CD14-positive monocyte (primary cell): ENCODE measurements around the gene CFAP299. TPM values are rescaled to one million over a fixed set of nuclear protein-coding genes. Genes with fewer than 3 reads are reported as not detected.

Experiments used
- DNase-seq, 3 donors: peaks; one replicate each; pipeline ENCODE4 v3.0.0-alpha.2; 2011 to 2022
- H2AFZ ChIP-seq: 2 replicates; pipeline ENCODE4 v1.6.0; 2012; ENCODE audit warnings: mild to moderate bottlenecking, low read depth, low read length, inconsistent platforms; ENCODE audit not compliant: insufficient read depth, poor library complexity, severe bottlenecking
- H3K27ac ChIP-seq, 2 donors: 1 replicate in 1 of 2; 2 replicates in 1 of 2; pipeline ENCODE4 v1.5.1; 2012 to 2013; ENCODE audit warnings: low read length in 2 of 2, control low read depth in 1 of 2, inconsistent platforms in 1 of 2, low read depth in 1 of 2, mild to moderate bottlenecking in 1 of 2
- H3K27me3 ChIP-seq, 2 donors: one replicate each; pipeline versions ENCODE4 v1.6.0 to v1.6.1; 2011 to 2013; ENCODE audit warnings: low read length in 2 of 2; ENCODE audit not compliant: control insufficient read depth in 2 of 2, insufficient read depth in 2 of 2
- H3K36me3 ChIP-seq, 2 donors: replicated peaks in 1 of 2; 1 replicate in 1 of 2; 2 replicates in 1 of 2; pipeline versions ENCODE4 v1.5.1 to v1.6.1; 2012 to 2013; ENCODE audit warnings: low read length in 2 of 2, control low read depth in 1 of 2, inconsistent platforms in 1 of 2, mild to moderate bottlenecking in 1 of 2; ENCODE audit not compliant: insufficient read depth in 2 of 2, control insufficient read depth in 1 of 2
- H3K4me1 ChIP-seq, 2 donors: 1 replicate in 1 of 2; 2 replicates in 1 of 2; pipeline versions ENCODE4 v1.5.1 to v1.6.1; 2012 to 2013; ENCODE audit warnings: low read length in 2 of 2, control low read depth in 1 of 2, inconsistent platforms in 1 of 2, mild to moderate bottlenecking in 1 of 2, moderate library complexity in 1 of 2; ENCODE audit not compliant: insufficient read depth in 2 of 2, control insufficient read depth in 1 of 2
- H3K4me2 ChIP-seq: replicated peaks from 2 replicates; pipeline ENCODE3; 2012; ENCODE audit warnings: low read length, moderate library complexity, mild to moderate bottlenecking; ENCODE audit not compliant: poor library complexity, severe bottlenecking; ENCODE audit errors: extremely low read depth
- H3K4me3 ChIP-seq, 3 experiments: fragments of 200-600 bp in 1 of 3; sonication (generic) in 1 of 3; replicated peaks in 1 of 3; 1 replicate in 2 of 3; 2 replicates in 1 of 3; pipeline ENCODE4 v1.5.1; 2011 to 2013; ENCODE audit warnings: low read length in 3 of 3, mild to moderate bottlenecking in 3 of 3, control low read depth in 2 of 3, low read depth in 2 of 3, inconsistent platforms in 1 of 3, moderate library complexity in 1 of 3
- H3K79me2 ChIP-seq: 2 replicates; pipeline ENCODE4 v1.6.0; 2012; ENCODE audit warnings: mild to moderate bottlenecking, control low read depth, inconsistent platforms, low read length, moderate library complexity; ENCODE audit not compliant: insufficient read depth
- H3K9ac ChIP-seq: 2 replicates; pipeline ENCODE4 v1.6.0; 2017; ENCODE audit warnings: low read length, mild to moderate bottlenecking; ENCODE audit not compliant: insufficient read depth, poor library complexity, severe bottlenecking
- H3K9me3 ChIP-seq, 2 donors: replicated peaks in 1 of 2; 1 replicate in 1 of 2; 2 replicates in 1 of 2; pipeline versions ENCODE4 v1.5.1 to v1.6.1; 2012 to 2013; ENCODE audit warnings: low read length in 2 of 2, control low read depth in 1 of 2; ENCODE audit not compliant: control insufficient read depth in 1 of 2, insufficient read depth in 1 of 2
- H4K20me1 ChIP-seq: 2 replicates; pipeline ENCODE4 v1.6.0; 2012; ENCODE audit warnings: mild to moderate bottlenecking, low read length, control low read depth, moderate library complexity; ENCODE audit not compliant: insufficient read depth
- H3K27ac Mint-ChIP-seq, 7 donors: one replicate each; pipeline ENCODE4 v1.8.0; 2020; ENCODE audit warnings: mild to moderate bottlenecking in 7 of 7, mixed read lengths in 7 of 7, moderate library complexity in 6 of 7, inconsistent platforms in 2 of 7
- H3K27me3 Mint-ChIP-seq, 3 donors: one replicate each; pipeline ENCODE4 v1.8.0; 2021 to 2022; ENCODE audit warnings: low read depth in 3 of 3, mild to moderate bottlenecking in 3 of 3, mixed read lengths in 3 of 3, moderate library complexity in 3 of 3, inconsistent platforms in 1 of 3
- H3K36me3 Mint-ChIP-seq, 2 donors: one replicate each; pipeline ENCODE4 v1.8.0; 2020; ENCODE audit warnings: mixed read lengths in 2 of 2, inconsistent platforms in 1 of 2, mild to moderate bottlenecking in 1 of 2
- H3K4me1 Mint-ChIP-seq: one replicate; pipeline ENCODE4 v1.8.0; 2020; ENCODE audit warnings: mild to moderate bottlenecking, mixed read lengths
- H3K4me3 Mint-ChIP-seq, 2 donors: one replicate each; pipeline ENCODE4 v1.8.0; 2020; ENCODE audit warnings: mild to moderate bottlenecking in 2 of 2, mixed read lengths in 2 of 2, moderate library complexity in 1 of 2
- H3K9me3 Mint-ChIP-seq, 7 donors: one replicate each; pipeline ENCODE4 v1.8.0; 2020 to 2022; ENCODE audit warnings: mixed read lengths in 7 of 7, mild to moderate bottlenecking in 6 of 7, moderate library complexity in 6 of 7, inconsistent platforms in 2 of 7
- CTCF ChIP-seq: fragments of 200-600 bp; IDR thresholded peaks from one replicate; pipeline ENCODE4 v1.8.0; 2022; ENCODE audit warnings: antibody characterized with exemption, mild to moderate bottlenecking
- WGBS: methylation state at CpG from one replicate; pipeline ENCODE4 v1.1.5; 2013; ENCODE audit warnings: missing lambda C conversion rate; ENCODE audit not compliant: insufficient coverage; 5-methylcytosine and 5-hydroxymethylcytosine counted together
- intact Hi-C, 2 donors: fragments of 100-400 bp; cut with micrococcal nuclease; formaldehyde crosslinking; loops; one replicate each; pipeline versions ENCODE4 v1.15.0 to v1.15.1; 2023
- polyA plus RNA-seq, 3 donors: library from polyadenylated mRNA; depleted of rRNA in 1 of 3; unstranded in 2 of 3; stranded (reverse) in 1 of 3; fragments of 300-500 nt in 2 of 3; fragments of >200 nt in 1 of 3; fragmentation: Illumina TruSeq in 2 of 3; gene quantifications; 1 replicate in 2 of 3; 2 replicates in 1 of 3; pipeline ENCODE4 v1.2.3, GENCODE V29; 2012 to 2021

Gene CFAP299
- polyA plus RNA-seq, 3 donors: not detected

- Histone ChIP-seq H3K9me3 (no peaks in the 10 kb centered on the region), H3K4me3 (no peak overlapping the region), H3K4me2 (no peak overlapping the region), H3K27ac (no peak overlapping the region), H3K4me1 (no peaks in the 10 kb centered on the region), H3K9ac (no peak overlapping the region), H3K36me3 (no peaks in the 10 kb centered on the region), H3K27me3 (no peaks in the 10 kb centered on the region), H2AFZ (no peak overlapping the region), H3K79me2 (no peaks in the 10 kb centered on the region), H4K20me1 (no peaks in the 10 kb centered on the region)
- Mint-ChIP-seq H3K4me3 (no peak overlapping the region), H3K9me3 (peaks cover 0 to 7% (median 0%) of the 10 kb centered on the region in 7 donors), H3K36me3 (no peaks in the 10 kb centered on the region), H3K4me1 (peaks cover 10% of the 10 kb centered on the region), H3K27ac (no peak overlapping the region), H3K27me3 (peaks cover 0 to 4% (median 0%) of the 10 kb centered on the region in 3 donors)
- TF ChIP-seq CTCF: no peak
- intact Hi-C loops: no loop called here
- no peak for DNase-seq
- WGBS: no CpG with 5 or more reads among the region's 1 CpG
These were observed 129.7 kb downstream of the CFAP299 start for GRCh38 chr4:80465238-80465637.

- peaks cover 0 to 4% (median 0%) of the 10 kb centered on the region in 3 donors for H3K27me3 Mint-ChIP-seq
- Histone ChIP-seq H2AFZ (no peak overlapping the region), H3K9ac (no peak overlapping the region), H3K4me1 (no peaks in the 10 kb centered on the region), H4K20me1 (no peaks in the 10 kb centered on the region), H3K27me3 (no peaks in the 10 kb centered on the region), H3K4me3 (no peak overlapping the region), H3K79me2 (no peaks in the 10 kb centered on the region), H3K27ac (no peak overlapping the region), H3K4me2 (no peak overlapping the region), H3K36me3 (no peaks in the 10 kb centered on the region), H3K9me3 (no peaks in the 10 kb centered on the region)
- H3K9me3 Mint-ChIP-seq: peaks cover 0 to 7% (median 0%) of the 10 kb centered on the region in 7 donors
- no peak for DNase-seq
- H3K4me3 Mint-ChIP-seq: no peak overlapping the region
- intact Hi-C loops: no loop called here
- peaks cover 10% of the 10 kb centered on the region for H3K4me1 Mint-ChIP-seq
- no peak overlapping the region for H3K27ac Mint-ChIP-seq
- TF ChIP-seq CTCF: no peak
- no peaks in the 10 kb centered on the region for H3K36me3 Mint-ChIP-seq
- 100% methylated on average over 1 of the region's 3 CpGs for WGBS
These were observed 130.2 kb downstream of the CFAP299 start for GRCh38 chr4:80465736-80466135.
